ENCODE measurements around the gene OLIG1. TPM values are rescaled to one million over a fixed set of nuclear protein-coding genes. Genes with fewer than 3 reads are reported as not detected.

The OLIG1 gene
- total RNA-seq, 1 experiment from 2014 or later = not detected

DNA sequence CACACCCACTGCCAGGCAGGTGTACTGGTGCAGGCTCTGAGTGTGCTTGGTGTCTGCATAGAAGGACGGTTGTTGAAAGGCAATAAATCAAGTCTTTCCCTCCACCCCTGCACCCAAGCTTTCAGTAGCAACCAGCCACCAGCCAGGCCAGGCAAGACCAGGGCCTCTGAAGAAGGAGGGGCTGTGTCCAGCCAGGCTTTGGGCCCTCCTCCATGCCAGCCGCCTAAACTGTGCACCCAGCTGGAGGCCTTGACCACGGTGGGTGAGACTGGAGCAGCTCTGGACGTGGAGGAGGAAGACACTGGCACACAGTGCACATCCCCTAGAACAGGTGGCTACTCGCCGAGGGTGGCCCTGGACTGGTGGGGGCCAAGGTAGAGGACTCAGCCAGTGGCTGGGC lies 39.3 kb upstream of the OLIG1 start (continued):
- TF ChIP-seq ZFX (IDR thresholded peaks at IDR 0.05) (no peak), FOSL1 (IDR thresholded peaks at IDR 0.05; ENCODE audit: low read depth) (no peak)

DNA sequence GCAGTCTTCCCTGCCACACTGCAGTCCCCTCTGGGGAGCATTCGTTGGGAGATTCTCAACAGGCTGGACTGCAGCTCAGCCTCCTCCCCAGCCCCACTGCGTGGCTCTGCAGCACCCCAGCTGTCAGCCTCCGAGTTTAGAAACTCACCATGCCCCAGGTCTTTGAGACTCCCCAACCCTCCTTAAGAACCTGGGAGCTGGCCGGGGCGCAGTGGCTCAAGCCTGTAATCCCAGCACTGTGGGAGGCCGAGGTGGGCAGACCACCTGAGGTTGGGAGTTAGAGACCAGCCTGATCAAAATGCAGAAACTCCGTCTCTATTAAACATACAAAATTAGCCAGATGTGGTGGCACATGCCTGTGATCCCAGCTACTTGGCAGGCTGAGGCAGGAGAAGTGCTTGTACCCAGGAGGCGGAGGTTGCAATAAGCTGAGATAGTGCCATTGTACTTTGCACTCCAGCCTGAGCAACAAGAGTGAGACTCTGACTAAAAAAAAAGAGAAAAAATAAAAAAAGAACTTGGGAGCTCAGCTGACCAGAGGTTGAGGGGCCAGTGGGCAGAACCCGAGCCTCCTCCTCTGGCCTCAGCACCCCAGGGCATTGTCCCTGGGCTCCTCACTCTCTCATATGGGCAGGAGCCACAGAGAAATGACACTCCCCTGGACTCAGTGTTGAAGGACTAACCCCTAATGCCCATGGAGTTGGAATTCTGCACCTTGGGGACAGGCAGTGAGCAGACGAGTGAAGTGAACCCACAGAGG lies 38.6 kb upstream of the OLIG1 start:
- Histone ChIP-seq H3K9me2 (ENCODE audit: insufficient read depth) (no peaks in the 10 kb centered on the region), H3K9ac (ENCODE audit: low read length) (no peak overlapping the region), H2AFZ (ENCODE audit: low read depth, low read length, poor library complexity, severe bottlenecking) (no peak overlapping the region), H3K4me3 (replicated peaks in 1 of 2; ENCODE audit: low read depth in 1 of 2, low read length in 2 of 2) (no peak overlapping the region), H3K9me3 (ENCODE audit: control insufficient read depth in 1 of 2, insufficient read depth in 1 of 2, low read depth in 1 of 2, low read length in 2 of 2) (no peaks in the 10 kb centered on the region), H3K4me1 (ENCODE audit: control insufficient read depth in 1 of 2, insufficient read depth in 2 of 2, low read length in 2 of 2) (peaks cover 0 to 3% of the 10 kb centered on the region in 2 experiments; a peak in 1 of 4 replicates), H3K27me3 (ENCODE audit: insufficient read depth, low read length) (peaks cover 12% of the 10 kb centered on the region; the same call in 1 of the 2 replicates), H3K36me3 (ENCODE audit: control insufficient read depth in 1 of 2, insufficient read depth in 2 of 2, low read length in 2 of 2) (no peaks in the 10 kb centered on the region), H3K27ac (ENCODE audit: low read depth, low read length) (no peak overlapping the region), H4K20me1 (ENCODE audit: insufficient read depth) (no peaks in the 10 kb centered on the region), H3K79me2 (ENCODE audit: insufficient read depth, low read length) (no peaks in the 10 kb centered on the region), H3K4me2 (ENCODE audit: low read length) (no peak overlapping the region)
- intact Hi-C loops (cut with micrococcal nuclease) = no loop called here
- DNase-seq (ENCODE audit: low read depth, low spot score) = no peak
- no peak for ATAC-seq
- RAD21 ChIA-PET (ENCODE audit: low non-redundant PET in 1 of 2, low total read pairs in 2 of 2, uncharacterized antibody in 2 of 2, unreplicated experiment in 2 of 2) = no interaction called here
- POLR2A ChIA-PET = no interaction called here
- BruUV-seq (replicated peaks) = no TSS peak
- CTCF ChIA-PET = no interaction called here
- TF ChIP-seq SRF (IDR thresholded peaks at IDR 0.05; ENCODE audit: low read depth) (no peak), YY1 (IDR thresholded peaks at IDR 0.05; ENCODE audit: extremely low read depth, insufficient replicate concordance, low read depth, low read length) (no peak), RAD21 (IDR thresholded peaks at IDR 0.05; ENCODE audit: low read depth) (no peak), EZH2phosphoT487 (IDR thresholded peaks at IDR 0.05; ENCODE audit: borderline replicate concordance) (no peak), EZH2 (IDR thresholded peaks at IDR 0.05) (no peak), JUND (IDR thresholded peaks at IDR 0.05) (no peak), CBX3 (IDR thresholded peaks at IDR 0.05; ENCODE audit: low read depth) (no peak), TCF7L2 (IDR thresholded peaks at IDR 0.05; ENCODE audit: borderline replicate concordance, extremely low read depth, insufficient read depth, insufficient read length) (no peak), ZFX (IDR thresholded peaks at IDR 0.05) (no peak)
- TF ChIP-seq, protein P1, sequence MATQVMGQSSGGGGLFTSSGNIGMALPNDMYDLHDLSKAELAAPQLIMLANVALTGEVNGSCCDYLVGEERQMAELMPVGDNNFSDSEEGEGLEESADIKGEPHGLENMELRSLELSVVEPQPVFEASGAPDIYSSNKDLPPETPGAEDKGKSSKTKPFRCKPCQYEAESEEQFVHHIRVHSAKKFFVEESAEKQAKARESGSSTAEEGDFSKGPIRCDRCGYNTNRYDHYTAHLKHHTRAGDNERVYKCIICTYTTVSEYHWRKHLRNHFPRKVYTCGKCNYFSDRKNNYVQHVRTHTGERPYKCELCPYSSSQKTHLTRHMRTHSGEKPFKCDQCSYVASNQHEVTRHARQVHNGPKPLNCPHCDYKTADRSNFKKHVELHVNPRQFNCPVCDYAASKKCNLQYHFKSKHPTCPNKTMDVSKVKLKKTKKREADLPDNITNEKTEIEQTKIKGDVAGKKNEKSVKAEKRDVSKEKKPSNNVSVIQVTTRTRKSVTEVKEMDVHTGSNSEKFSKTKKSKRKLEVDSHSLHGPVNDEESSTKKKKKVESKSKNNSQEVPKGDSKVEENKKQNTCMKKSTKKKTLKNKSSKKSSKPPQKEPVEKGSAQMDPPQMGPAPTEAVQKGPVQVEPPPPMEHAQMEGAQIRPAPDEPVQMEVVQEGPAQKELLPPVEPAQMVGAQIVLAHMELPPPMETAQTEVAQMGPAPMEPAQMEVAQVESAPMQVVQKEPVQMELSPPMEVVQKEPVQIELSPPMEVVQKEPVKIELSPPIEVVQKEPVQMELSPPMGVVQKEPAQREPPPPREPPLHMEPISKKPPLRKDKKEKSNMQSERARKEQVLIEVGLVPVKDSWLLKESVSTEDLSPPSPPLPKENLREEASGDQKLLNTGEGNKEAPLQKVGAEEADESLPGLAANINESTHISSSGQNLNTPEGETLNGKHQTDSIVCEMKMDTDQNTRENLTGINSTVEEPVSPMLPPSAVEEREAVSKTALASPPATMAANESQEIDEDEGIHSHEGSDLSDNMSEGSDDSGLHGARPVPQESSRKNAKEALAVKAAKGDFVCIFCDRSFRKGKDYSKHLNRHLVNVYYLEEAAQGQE (IDR thresholded peaks at IDR 0.05; ENCODE audit: low read depth) = no peak
- TF ChIP-seq, protein P2, sequence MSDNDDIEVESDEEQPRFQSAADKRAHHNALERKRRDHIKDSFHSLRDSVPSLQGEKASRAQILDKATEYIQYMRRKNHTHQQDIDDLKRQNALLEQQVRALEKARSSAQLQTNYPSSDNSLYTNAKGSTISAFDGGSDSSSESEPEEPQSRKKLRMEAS (IDR thresholded peaks at IDR 0.05) = no peak
- TF ChIP-seq, protein P3, sequence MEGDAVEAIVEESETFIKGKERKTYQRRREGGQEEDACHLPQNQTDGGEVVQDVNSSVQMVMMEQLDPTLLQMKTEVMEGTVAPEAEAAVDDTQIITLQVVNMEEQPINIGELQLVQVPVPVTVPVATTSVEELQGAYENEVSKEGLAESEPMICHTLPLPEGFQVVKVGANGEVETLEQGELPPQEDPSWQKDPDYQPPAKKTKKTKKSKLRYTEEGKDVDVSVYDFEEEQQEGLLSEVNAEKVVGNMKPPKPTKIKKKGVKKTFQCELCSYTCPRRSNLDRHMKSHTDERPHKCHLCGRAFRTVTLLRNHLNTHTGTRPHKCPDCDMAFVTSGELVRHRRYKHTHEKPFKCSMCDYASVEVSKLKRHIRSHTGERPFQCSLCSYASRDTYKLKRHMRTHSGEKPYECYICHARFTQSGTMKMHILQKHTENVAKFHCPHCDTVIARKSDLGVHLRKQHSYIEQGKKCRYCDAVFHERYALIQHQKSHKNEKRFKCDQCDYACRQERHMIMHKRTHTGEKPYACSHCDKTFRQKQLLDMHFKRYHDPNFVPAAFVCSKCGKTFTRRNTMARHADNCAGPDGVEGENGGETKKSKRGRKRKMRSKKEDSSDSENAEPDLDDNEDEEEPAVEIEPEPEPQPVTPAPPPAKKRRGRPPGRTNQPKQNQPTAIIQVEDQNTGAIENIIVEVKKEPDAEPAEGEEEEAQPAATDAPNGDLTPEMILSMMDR (IDR thresholded peaks at IDR 0.05 in 2 of 3, conservative IDR thresholded peaks at IDR 0.05 in 1 of 3; ENCODE audit: borderline replicate concordance in 1 of 3, insufficient read depth in 1 of 3, low read depth in 2 of 3, low read length in 2 of 3) = no peak
- TF ChIP-seq, protein P4, sequence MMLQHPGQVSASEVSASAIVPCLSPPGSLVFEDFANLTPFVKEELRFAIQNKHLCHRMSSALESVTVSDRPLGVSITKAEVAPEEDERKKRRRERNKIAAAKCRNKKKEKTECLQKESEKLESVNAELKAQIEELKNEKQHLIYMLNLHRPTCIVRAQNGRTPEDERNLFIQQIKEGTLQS (IDR thresholded peaks at IDR 0.05) = no peak
